Measurements from ENCODE around the gene TBC1D22A.

DNA sequence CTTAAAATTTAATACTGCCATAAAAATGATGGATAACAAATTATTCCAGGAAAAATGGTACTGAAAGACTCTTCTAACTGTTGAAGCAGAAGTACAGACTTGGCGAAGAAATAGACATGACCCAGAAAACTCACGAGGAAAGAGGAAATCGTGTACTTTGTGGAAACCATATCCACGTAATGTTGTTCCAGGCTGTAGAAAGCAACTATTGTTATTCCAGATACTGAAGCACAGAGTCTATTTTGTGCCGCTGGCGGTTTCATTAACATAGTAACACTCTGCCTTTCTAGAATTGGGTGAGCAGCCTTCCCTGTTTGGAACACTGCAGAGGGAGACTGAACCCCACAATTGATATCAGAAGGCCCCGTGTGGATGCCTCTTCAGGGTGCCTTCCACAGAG is 310.6 kb downstream of the TBC1D22A start:
- TF ChIP-seq, protein P1, sequence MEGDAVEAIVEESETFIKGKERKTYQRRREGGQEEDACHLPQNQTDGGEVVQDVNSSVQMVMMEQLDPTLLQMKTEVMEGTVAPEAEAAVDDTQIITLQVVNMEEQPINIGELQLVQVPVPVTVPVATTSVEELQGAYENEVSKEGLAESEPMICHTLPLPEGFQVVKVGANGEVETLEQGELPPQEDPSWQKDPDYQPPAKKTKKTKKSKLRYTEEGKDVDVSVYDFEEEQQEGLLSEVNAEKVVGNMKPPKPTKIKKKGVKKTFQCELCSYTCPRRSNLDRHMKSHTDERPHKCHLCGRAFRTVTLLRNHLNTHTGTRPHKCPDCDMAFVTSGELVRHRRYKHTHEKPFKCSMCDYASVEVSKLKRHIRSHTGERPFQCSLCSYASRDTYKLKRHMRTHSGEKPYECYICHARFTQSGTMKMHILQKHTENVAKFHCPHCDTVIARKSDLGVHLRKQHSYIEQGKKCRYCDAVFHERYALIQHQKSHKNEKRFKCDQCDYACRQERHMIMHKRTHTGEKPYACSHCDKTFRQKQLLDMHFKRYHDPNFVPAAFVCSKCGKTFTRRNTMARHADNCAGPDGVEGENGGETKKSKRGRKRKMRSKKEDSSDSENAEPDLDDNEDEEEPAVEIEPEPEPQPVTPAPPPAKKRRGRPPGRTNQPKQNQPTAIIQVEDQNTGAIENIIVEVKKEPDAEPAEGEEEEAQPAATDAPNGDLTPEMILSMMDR (IDR thresholded peaks at IDR 0.05): no peak
- TF ChIP-seq POLR2AphosphoS5 (IDR thresholded peaks at IDR 0.05): no peak
- TF ChIP-seq POLR2A (IDR thresholded peaks at IDR 0.05): no peak
- no peak for TF ChIP-seq EP300 (IDR thresholded peaks at IDR 0.05)

Data from upper lobe of left lung (tissue), 4 donors.